GM23338 (cell line): ENCODE measurements around the gene KNOP1.

Source experiments
- CREB1 ChIP-seq: fragments of 250-450 bp; sonication (Bioruptor Pico); IDR thresholded peaks from 2 replicates; pipeline ENCODE4 v1.5.0; 2020; ENCODE audit warnings: low read depth, mild to moderate bottlenecking, moderate library complexity
- CTCF ChIP-seq, 2 experiments: fragments of 200-600 bp in 1 of 2; sonication (generic) in 1 of 2; conservative IDR thresholded peaks; 2 replicates each; pipeline versions ENCODE4 v1.5.1 to v1.6.1; 2016 to 2017; ENCODE audit warnings: antibody characterized with exemption in 2 of 2, low read depth in 2 of 2, mild to moderate bottlenecking in 2 of 2, moderate library complexity in 1 of 2
- ETS1 ChIP-seq: IDR thresholded peaks from 2 replicates; pipeline ENCODE4 v1.6.1; 2016; ENCODE audit warnings: antibody characterized with exemption
- EZH2 ChIP-seq: fragments of 200-600 bp; sonication (generic); IDR thresholded peaks from one replicate; pipeline ENCODE4 v1.8.0; 2017; ENCODE audit warnings: antibody characterized with exemption, mild to moderate bottlenecking, low read depth; ENCODE audit not compliant: unreplicated experiment
- EZH2phosphoT487 ChIP-seq: fragments of 200-600 bp; sonication (generic); IDR thresholded peaks from one replicate; pipeline ENCODE4 v1.8.1; 2018; ENCODE audit warnings: antibody characterized with exemption; ENCODE audit not compliant: unreplicated experiment
- JUNB ChIP-seq: IDR thresholded peaks from one replicate; pipeline ENCODE4 v1.6.1; 2016; ENCODE audit warnings: antibody characterized with exemption; ENCODE audit not compliant: unreplicated experiment
- NANOG ChIP-seq: IDR thresholded peaks from 2 replicates; pipeline ENCODE4 v1.6.1; 2016; ENCODE audit warnings: antibody characterized with exemption, borderline replicate concordance
- POLR2AphosphoS5 ChIP-seq: IDR thresholded peaks from 2 replicates; pipeline ENCODE4 v1.6.1; 2016; ENCODE audit warnings: antibody characterized with exemption, low read depth
- REST ChIP-seq: IDR thresholded peaks from one replicate; pipeline ENCODE4 v1.6.1; 2018; ENCODE audit warnings: antibody characterized with exemption; ENCODE audit not compliant: unreplicated experiment
- STAT1 ChIP-seq: IDR thresholded peaks from one replicate; pipeline ENCODE4 v1.6.1; 2016; ENCODE audit warnings: antibody characterized with exemption; ENCODE audit not compliant: unreplicated experiment
- ZNF114 ChIP-seq: fragments of 250-450 bp; sonication (Bioruptor Pico); IDR thresholded peaks from 2 replicates; pipeline ENCODE4 v1.5.0; 2020; ENCODE audit warnings: mild to moderate bottlenecking, moderate library complexity
- ZNF331 ChIP-seq: fragments of 250-450 bp; sonication (Bioruptor Pico); IDR thresholded peaks from 2 replicates; pipeline ENCODE4 v1.5.0; 2020; ENCODE audit warnings: low read depth, mild to moderate bottlenecking, moderate library complexity

GRCh38 chr16:19760356-19761060 is 42.5 kb upstream of the KNOP1 start:
- TF ChIP-seq CTCF (conservative IDR thresholded peaks at IDR 0.05; ENCODE audit: low read depth in 2 of 2) (no peak), EZH2 (no peak), POLR2AphosphoS5 (no peak), REST (no peak), CREB1 (CRISPR knock-in tag) (no peak), EZH2phosphoT487 (no peak), NANOG (no peak), ETS1 (no peak), JUNB (no peak), STAT1 (no peak), ZNF114 (no peak), ZNF331 (CRISPR knock-in tag) (no peak)
